Measurements from ENCODE around the gene IL20RA. TPM values are rescaled to one million over a fixed set of nuclear protein-coding genes. Genes with fewer than 3 reads are reported as not detected.

IL20RA gene
- total RNA-seq, 3 donors from 2014 or later, result 3.2 to 12.2 (median 11.6) TPM

- Histone ChIP-seq H3K4me1 (ENCODE audit: low read depth) (peaks cover 11% of the 10 kb centered on the region), H3K4me3 (no peak overlapping the region), H3K36me3 (ENCODE audit: low read depth) (no peaks in the 10 kb centered on the region), H3K9me3 (no peaks in the 10 kb centered on the region)
- TF ChIP-seq, protein P1, sequence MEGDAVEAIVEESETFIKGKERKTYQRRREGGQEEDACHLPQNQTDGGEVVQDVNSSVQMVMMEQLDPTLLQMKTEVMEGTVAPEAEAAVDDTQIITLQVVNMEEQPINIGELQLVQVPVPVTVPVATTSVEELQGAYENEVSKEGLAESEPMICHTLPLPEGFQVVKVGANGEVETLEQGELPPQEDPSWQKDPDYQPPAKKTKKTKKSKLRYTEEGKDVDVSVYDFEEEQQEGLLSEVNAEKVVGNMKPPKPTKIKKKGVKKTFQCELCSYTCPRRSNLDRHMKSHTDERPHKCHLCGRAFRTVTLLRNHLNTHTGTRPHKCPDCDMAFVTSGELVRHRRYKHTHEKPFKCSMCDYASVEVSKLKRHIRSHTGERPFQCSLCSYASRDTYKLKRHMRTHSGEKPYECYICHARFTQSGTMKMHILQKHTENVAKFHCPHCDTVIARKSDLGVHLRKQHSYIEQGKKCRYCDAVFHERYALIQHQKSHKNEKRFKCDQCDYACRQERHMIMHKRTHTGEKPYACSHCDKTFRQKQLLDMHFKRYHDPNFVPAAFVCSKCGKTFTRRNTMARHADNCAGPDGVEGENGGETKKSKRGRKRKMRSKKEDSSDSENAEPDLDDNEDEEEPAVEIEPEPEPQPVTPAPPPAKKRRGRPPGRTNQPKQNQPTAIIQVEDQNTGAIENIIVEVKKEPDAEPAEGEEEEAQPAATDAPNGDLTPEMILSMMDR (IDR thresholded peaks at IDR 0.05), result no peak
- no peak for DNase-seq
- no peak for ATAC-seq
- intact Hi-C loops (cut with DNase I, micrococcal nuclease), result no loop called here
Measured at GRCh38 chr6:137019476-137020272, 25.1 kb downstream of the IL20RA start.

GRCh38 chr6:137017081-137017480 is 27.7 kb downstream of the IL20RA start:
- Histone ChIP-seq H3K4me3 (no peak overlapping the region), H3K9me3 (no peaks in the 10 kb centered on the region), H3K4me1 (ENCODE audit: low read depth) (no peaks in the 10 kb centered on the region), H3K36me3 (ENCODE audit: low read depth) (no peaks in the 10 kb centered on the region)
- ATAC-seq (no peak), DNase-seq (no peak)
- TF ChIP-seq, protein P1 (IDR thresholded peaks at IDR 0.05), result no peak
- intact Hi-C loops (cut with DNase I, micrococcal nuclease), result no loop called here

DNA sequence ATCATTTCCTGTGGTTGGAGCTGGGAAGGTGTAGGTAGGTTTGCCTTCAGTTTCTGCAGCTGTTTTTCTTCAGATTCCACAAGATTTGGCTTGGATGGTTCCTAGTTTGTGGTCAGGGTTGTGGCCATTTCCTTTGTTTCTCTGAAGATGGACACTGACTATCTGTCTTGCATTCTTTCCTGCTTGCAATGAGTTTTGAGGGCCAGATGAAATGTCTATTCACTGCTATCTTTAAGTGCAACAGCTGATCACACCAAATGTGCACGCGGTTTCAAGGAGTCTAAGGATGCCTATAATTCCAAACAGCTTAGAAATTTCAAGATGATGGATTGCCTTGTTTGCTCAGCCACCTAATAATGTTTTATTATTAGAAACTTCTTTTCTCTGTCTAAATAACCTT is 28.4 kb downstream of the IL20RA start:
- intact Hi-C loops (cut with DNase I, micrococcal nuclease), result no loop called here
- Histone ChIP-seq H3K36me3 (ENCODE audit: low read depth) (no peaks in the 10 kb centered on the region), H3K4me1 (ENCODE audit: low read depth) (no peaks in the 10 kb centered on the region), H3K4me3 (no peak overlapping the region), H3K9me3 (no peaks in the 10 kb centered on the region)
- TF ChIP-seq, protein P1 (IDR thresholded peaks at IDR 0.05), result no peak
- DNase-seq (no peak), ATAC-seq (no peak)

DNA sequence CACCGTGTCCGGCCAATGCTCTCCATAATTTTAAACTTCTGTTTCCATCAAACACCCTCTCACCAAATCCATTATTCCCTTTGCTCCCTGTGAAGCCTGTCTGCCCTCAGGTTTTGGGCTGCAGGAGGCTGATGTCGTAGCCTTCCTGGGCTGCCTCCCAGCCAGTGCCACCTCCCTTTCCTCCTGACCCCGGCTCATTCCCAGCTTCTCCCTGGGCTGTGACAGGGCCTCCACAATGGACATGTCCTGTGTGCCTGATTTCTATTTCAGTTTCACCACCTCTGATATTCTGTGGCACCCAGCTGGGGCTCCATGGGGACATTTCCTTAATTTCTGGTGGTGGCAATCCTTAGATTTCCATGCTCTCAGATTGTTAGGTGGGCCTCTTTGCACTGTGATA is 28.8 kb downstream of the IL20RA start:
- no peak for ATAC-seq
- no peak for DNase-seq
- no peak overlapping the region for H3K4me3 ChIP-seq
- no peaks in the 10 kb centered on the region for H3K9me3 ChIP-seq
- intact Hi-C loops (cut with DNase I, micrococcal nuclease), result no loop called here
- H3K36me3 ChIP-seq (ENCODE audit: low read depth), result no peaks in the 10 kb centered on the region
- TF ChIP-seq, protein P1 (IDR thresholded peaks at IDR 0.05), result no peak
- H3K4me1 ChIP-seq (ENCODE audit: low read depth), result no peaks in the 10 kb centered on the region

DNA sequence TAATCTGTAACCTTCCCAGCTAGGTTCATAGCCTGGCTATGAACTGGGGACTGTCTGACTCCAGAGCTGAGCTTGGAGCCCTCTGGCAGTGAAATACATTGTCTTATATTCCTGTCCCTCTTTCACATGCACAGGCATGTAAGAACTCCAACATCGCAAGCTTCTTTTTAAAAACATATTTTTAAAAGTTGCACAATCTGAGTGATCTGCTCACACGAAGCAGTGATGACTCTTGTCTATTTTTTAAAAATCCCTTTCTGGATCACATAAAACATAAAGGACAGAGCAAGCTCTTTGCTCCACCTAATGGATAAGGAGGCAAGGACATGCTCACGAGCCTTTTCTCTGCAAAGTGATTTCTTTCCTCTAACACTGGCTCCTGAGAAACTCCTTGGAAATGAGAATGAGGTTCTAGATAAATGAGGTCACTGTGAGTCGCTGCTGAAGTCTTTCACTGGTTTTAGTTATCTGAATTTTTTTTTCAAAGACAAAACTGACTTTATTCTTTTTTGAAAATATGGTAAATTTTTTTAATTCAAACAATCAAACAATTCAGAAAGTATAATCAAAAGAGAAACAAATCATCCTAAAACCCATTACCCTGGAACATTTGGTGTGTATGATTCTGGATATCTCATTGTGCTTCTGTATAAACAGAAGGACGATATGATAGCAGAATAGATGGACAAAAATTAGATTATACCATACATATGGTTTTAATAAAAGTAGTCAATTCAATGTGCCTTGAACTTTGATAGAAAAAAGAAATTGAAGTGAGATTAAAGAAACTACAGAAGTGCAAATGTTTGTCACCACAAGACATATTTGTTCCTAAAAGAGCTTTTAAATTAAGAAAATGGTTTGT is 30.8 kb downstream of the IL20RA start:
- Histone ChIP-seq H3K36me3 (ENCODE audit: low read depth) (no peaks in the 10 kb centered on the region), H3K4me3 (no peak overlapping the region), H3K4me1 (ENCODE audit: low read depth) (no peaks in the 10 kb centered on the region), H3K9me3 (no peaks in the 10 kb centered on the region)
- peak in 1 of 3 donors; percentile 30 for DNase-seq
- TF ChIP-seq, protein P1 (IDR thresholded peaks at IDR 0.05), result peak; percentile 41
- intact Hi-C loops (cut with DNase I, micrococcal nuclease), result no loop called here
- peak; percentile 83 for ATAC-seq
